Naive thymus-derived CD4-positive, alpha-beta T cell (primary cell): Measurements from ENCODE around the gene C13orf46. TPM values are rescaled to one million over a fixed set of nuclear protein-coding genes. Genes with fewer than 3 reads are reported as not detected.

Source experiments
- ATAC-seq: fragments of 150-1000 bp; cut with Tn5 transposase; 2 replicates; pipeline ENCODE4 v1.10.0; 2021; ENCODE audit warnings: mild to moderate bottlenecking, moderate library complexity
- CTCF ChIA-PET: fragments of 350-600 bp; sonication (Branson Sonifier 250); formaldehyde crosslinking; loops from one replicate; lab custom pipeline; 2021; ENCODE audit warnings: antibody characterized with exemption; lab: Charles Lee
- POLR2A ChIA-PET: fragments of 350-600 bp; sonication (Branson Sonifier 250); formaldehyde crosslinking; loops from one replicate; lab custom pipeline; 2021; ENCODE audit warnings: antibody characterized with exemption, inconsistent platforms; lab: Charles Lee
- DNase-seq, 9 donors: peaks; one replicate each; pipeline versions ENCODE4 v3.0.0 to v3.0.0-alpha.2; 2020 to 2022; ENCODE audit warnings: mixed read lengths in 1 of 9
- H3K27ac ChIP-seq: one replicate; pipeline ENCODE4 v1.7.0; 2013; ENCODE audit warnings: mild to moderate bottlenecking, low read depth, low read length, moderate library complexity
- H3K27me3 ChIP-seq, 2 donors: one replicate each; pipeline ENCODE4 v1.7.0; 2013; ENCODE audit warnings: low read length in 2 of 2, mild to moderate bottlenecking in 2 of 2, moderate library complexity in 2 of 2; ENCODE audit not compliant: control insufficient read depth in 2 of 2, insufficient read depth in 2 of 2
- H3K36me3 ChIP-seq, 3 experiments: 1 replicate in 2 of 3; 2 replicates in 1 of 3; pipeline ENCODE4 v1.7.0; 2013; ENCODE audit warnings: low read length in 3 of 3, mild to moderate bottlenecking in 3 of 3, moderate library complexity in 1 of 3; ENCODE audit not compliant: insufficient read depth in 3 of 3, control insufficient read depth in 2 of 3
- H3K4me1 ChIP-seq, 2 donors: one replicate each; pipeline ENCODE4 v1.7.0; 2013; ENCODE audit warnings: low read length in 2 of 2, mild to moderate bottlenecking in 2 of 2, moderate library complexity in 1 of 2; ENCODE audit not compliant: control insufficient read depth in 2 of 2, insufficient read depth in 2 of 2
- H3K4me3 ChIP-seq: 2 replicates; pipeline ENCODE4 v1.7.0; 2013; ENCODE audit warnings: mild to moderate bottlenecking, low read length
- H3K9me3 ChIP-seq, 3 experiments: 1 replicate in 2 of 3; 2 replicates in 1 of 3; pipeline ENCODE4 v1.7.0; 2013; ENCODE audit warnings: low read length in 3 of 3; ENCODE audit not compliant: control insufficient read depth in 2 of 3
- H3K27ac Mint-ChIP-seq, 9 donors: one replicate each; pipeline ENCODE4 v1.8.0; 2020 to 2022; ENCODE audit warnings: mixed read lengths in 9 of 9, mild to moderate bottlenecking in 8 of 9, moderate library complexity in 5 of 9, inconsistent platforms in 2 of 9
- H3K27me3 Mint-ChIP-seq, 5 donors: one replicate each; pipeline ENCODE4 v1.8.0; 2021 to 2022; ENCODE audit warnings: mixed read lengths in 5 of 5, mild to moderate bottlenecking in 1 of 5
- H3K36me3 Mint-ChIP-seq, 5 donors: one replicate each; pipeline ENCODE4 v1.8.0; 2020 to 2022; ENCODE audit warnings: mixed read lengths in 5 of 5, mild to moderate bottlenecking in 3 of 5, inconsistent platforms in 1 of 5
- H3K4me1 Mint-ChIP-seq, 7 donors: one replicate each; pipeline ENCODE4 v1.8.0; 2020 to 2022; ENCODE audit warnings: mixed read lengths in 7 of 7, mild to moderate bottlenecking in 3 of 7, inconsistent platforms in 1 of 7
- H3K4me3 Mint-ChIP-seq, 10 donors: one replicate each; pipeline ENCODE4 v1.8.0; 2020 to 2022; ENCODE audit warnings: mild to moderate bottlenecking in 10 of 10, mixed read lengths in 10 of 10, moderate library complexity in 6 of 10, inconsistent platforms in 2 of 10
- H3K9me3 Mint-ChIP-seq, 11 donors: one replicate each; pipeline ENCODE4 v1.8.0; 2020 to 2022; ENCODE audit warnings: mixed read lengths in 11 of 11, mild to moderate bottlenecking in 4 of 11, inconsistent platforms in 1 of 11, moderate library complexity in 1 of 11
- intact Hi-C, 2 donors: fragments of 100-400 bp; cut with micrococcal nuclease; formaldehyde crosslinking; loops; one replicate each; pipeline ENCODE4 v1.15.1; 2023
- polyA plus RNA-seq, 2 donors: library from polyadenylated mRNA; unstranded; fragments of 300-500 nt; fragmentation: Illumina TruSeq; gene quantifications; one replicate each; pipeline ENCODE4 v1.2.3, GENCODE V29; 2021
- total RNA-seq, 6 experiments: library from RNA in 5 of 6; stranded (reverse) in 5 of 6; gene quantifications; 1 replicate in 5 of 6; 2 replicates in 1 of 6; pipeline ENCODE4 v1.2.3 and lab custom pipeline; 2021 to 2026

The C13orf46 gene
- total and polyA plus RNA-seq, 7 experiments from 2014 or later = 1.3 to 27.0 (median 16.9) TPM

GRCh38 chr13:113995051-113995601, 21.2 kb upstream of the C13orf46 start:
- H3K27me3 Mint-ChIP-seq = no peaks in the 10 kb centered on the region
- intact Hi-C loops = loop anchor here in 1 of 2 donors (10.0 kb wide), 1 partner anchor 180 kb away; no protein-coding TSS in a partner anchor
- H3K36me3 ChIP-seq = peaks cover 29 to 89% (median 39%) of the 10 kb centered on the region in 3 experiments
- peaks cover 0 to 13% (median 0%) of the 10 kb centered on the region in 11 donors for H3K9me3 Mint-ChIP-seq
- ChIA-PET CTCF (interaction anchor here (0.6 kb wide), 1 partner anchor 34 kb away, joined by 5 read pairs; no protein-coding TSS in a partner anchor), POLR2A (interaction anchor here (0.7 to 1.8 kb wide), 2 partner anchors 9 to 153 kb away, joined by 5 to 7 read pairs; no protein-coding TSS in a partner anchor)
- H3K36me3 Mint-ChIP-seq = peaks cover 20 to 48% (median 29%) of the 10 kb centered on the region in 5 donors
- peak overlapping the region in 1 of 9 donors; percentile 28 for H3K27ac Mint-ChIP-seq
- peaks cover 0 to 18% (median 4%) of the 10 kb centered on the region in 7 donors for H3K4me1 Mint-ChIP-seq
- no peaks in the 10 kb centered on the region for H3K4me1 ChIP-seq
- H3K27ac ChIP-seq = no peak overlapping the region
- no peak overlapping the region for H3K4me3 Mint-ChIP-seq
- no peak overlapping the region for H3K4me3 ChIP-seq
- no peak for DNase-seq
- no peaks in the 10 kb centered on the region for H3K9me3 ChIP-seq
- no peak for ATAC-seq
- no peaks in the 10 kb centered on the region for H3K27me3 ChIP-seq

DNA sequence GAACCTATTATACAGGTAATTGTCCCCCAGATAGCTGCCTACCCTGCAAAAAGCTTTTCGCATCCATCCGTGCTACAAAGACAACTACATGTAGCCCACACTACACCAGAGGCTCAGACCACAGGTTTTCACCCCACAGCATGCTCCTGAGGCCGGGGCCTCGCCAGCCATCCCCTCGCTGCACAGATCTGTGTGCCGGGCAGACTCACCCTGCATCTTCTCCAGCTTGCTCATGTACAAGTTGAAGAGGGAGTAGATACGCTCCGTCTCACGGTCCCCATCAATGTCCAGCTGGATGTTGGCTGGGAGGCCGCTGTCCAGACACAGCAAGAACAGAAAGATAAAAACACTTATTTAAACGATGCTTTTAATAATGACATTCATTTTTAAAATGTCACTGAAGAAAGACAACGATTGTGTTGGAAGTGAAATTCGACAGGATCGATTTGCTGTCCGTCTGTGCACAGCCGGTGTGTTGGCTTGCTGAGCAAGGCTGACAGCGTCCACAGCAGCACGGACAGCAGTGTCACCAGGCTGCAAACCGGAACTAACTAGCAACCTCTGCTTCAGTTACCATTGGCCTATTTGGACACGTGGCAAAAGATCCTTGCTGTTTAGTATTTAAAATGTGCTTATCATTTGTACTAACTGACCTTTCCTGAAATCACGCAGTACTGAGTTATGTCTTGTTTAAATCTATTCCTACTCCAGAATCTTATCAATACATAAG, 18.6 kb upstream of the C13orf46 start:
- Histone ChIP-seq H3K27me3 (no peaks in the 10 kb centered on the region), H3K27ac (no peak overlapping the region), H3K36me3 (peaks cover 35 to 80% (median 42%) of the 10 kb centered on the region in 3 experiments), H3K4me1 (no peaks in the 10 kb centered on the region), H3K9me3 (no peaks in the 10 kb centered on the region), H3K4me3 (no peak overlapping the region)
- H3K4me1 Mint-ChIP-seq = peaks cover 0 to 21% (median 5%) of the 10 kb centered on the region in 7 donors
- H3K36me3 Mint-ChIP-seq = peaks cover 17 to 50% (median 25%) of the 10 kb centered on the region in 5 donors
- ATAC-seq (no peak), DNase-seq (no peak)
- H3K27ac Mint-ChIP-seq = peak overlapping the region in 6 of 9 donors; percentile 1 to 80 (median 34)
- ChIA-PET CTCF (no interaction called here), POLR2A (no interaction called here)
- intact Hi-C loops = loop anchor here in 1 of 2 donors (10.0 kb wide), 1 partner anchor 178 kb away; no protein-coding TSS in a partner anchor
- H3K9me3 Mint-ChIP-seq = peaks cover 0 to 18% (median 0%) of the 10 kb centered on the region in 11 donors
- H3K4me3 Mint-ChIP-seq = peak overlapping the region in 3 of 10 donors; percentile 20 to 59 (median 40)
- H3K27me3 Mint-ChIP-seq = no peaks in the 10 kb centered on the region

DNA sequence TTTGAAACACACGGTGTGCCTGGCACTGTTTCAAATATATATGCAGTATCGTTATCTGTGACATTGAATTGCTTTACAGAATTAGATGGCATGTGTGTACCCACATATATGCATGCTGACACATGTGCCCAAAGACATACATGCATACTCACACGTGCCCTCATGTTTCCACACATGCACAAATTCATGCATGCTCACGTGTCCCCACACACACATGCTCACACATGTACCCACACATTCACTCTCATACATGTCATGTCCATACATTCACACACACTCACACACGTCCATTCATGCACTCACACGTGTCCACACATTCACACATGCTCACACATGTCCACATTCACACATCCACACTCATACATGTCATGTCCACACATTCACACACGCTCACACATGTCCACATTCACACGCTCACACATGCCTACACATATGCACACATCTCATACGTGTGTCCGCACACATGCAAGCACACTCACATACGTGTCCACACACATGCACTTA, 17.9 kb upstream of the C13orf46 start:
- H3K27ac Mint-ChIP-seq = peak overlapping the region in 5 of 9 donors; percentile 22 to 80 (median 48)
- peaks cover 0 to 18% (median 0%) of the 10 kb centered on the region in 11 donors for H3K9me3 Mint-ChIP-seq

DNA sequence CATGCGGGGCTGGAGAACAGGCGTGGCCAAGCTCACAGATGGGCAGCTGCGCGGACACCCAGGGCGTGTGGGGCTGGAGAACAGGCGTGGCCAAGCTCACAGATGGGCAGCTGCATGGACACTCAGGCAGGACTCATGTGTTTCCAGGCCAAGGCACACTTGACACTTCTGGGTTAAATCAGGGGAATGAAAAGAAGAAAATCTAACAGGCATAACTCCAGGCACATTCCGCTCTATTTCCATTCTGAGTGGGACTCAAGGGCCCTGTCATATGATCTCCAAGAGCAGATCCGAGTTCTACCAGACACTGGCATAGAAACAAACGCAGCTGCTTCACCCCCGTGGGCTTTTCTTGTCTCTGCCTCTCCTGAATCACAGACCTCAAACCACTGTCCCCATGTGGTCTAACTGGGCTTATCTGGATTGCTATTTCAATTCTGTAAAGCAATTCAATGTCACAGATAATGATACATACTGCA, 17.4 kb upstream of the C13orf46 start:
- H3K9me3 Mint-ChIP-seq = peaks cover 0 to 18% (median 0%) of the 10 kb centered on the region in 11 donors

More for the DNA sequence above, 17.9 kb upstream of the C13orf46 start:
- ATAC-seq (peak; percentile 17), DNase-seq (no peak)
- Mint-ChIP-seq H3K4me3 (peak overlapping the region in 3 of 10 donors; percentile 6 to 45 (median 40)), H3K27me3 (no peaks in the 10 kb centered on the region), H3K4me1 (peaks cover 0 to 21% (median 5%) of the 10 kb centered on the region in 7 donors), H3K36me3 (peaks cover 17 to 46% (median 25%) of the 10 kb centered on the region in 5 donors)
- ChIA-PET POLR2A (no interaction called here), CTCF (no interaction called here)
- intact Hi-C loops = loop anchor here in 1 of 2 donors (10.0 kb wide), 1 partner anchor 177 kb away; no protein-coding TSS in a partner anchor
- Histone ChIP-seq H3K27me3 (no peaks in the 10 kb centered on the region), H3K4me1 (no peaks in the 10 kb centered on the region), H3K9me3 (no peaks in the 10 kb centered on the region), H3K36me3 (peaks cover 32 to 73% (median 36%) of the 10 kb centered on the region in 3 experiments), H3K4me3 (no peak overlapping the region), H3K27ac (no peak overlapping the region)

DNA sequence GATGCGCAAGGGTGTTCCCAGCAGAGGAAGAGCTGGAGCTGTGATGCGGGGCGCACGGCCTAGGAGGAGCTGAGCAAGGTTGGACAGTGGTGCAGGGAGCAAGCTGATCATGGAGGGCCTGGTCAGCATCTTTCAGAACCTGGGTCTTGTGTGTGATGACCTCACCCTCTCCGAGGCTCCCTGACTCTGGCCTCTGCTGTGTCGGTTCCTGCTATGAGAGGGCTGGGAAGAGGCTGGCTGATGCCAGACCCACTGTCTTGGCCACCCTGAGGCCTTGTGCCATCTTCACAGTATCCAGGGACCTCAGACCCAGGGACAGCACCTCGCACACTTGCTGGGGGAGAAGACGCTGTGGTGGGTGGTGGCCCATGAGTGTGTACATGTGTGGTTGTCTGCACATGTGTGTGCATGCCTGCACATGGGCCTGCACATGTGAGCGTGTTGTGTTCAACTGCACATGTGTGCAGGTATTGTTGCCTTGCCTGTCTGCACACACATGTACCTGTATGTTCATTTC, 16.5 kb upstream of the C13orf46 start:
- ChIA-PET POLR2A (no interaction called here), CTCF (no interaction called here)
- Histone ChIP-seq H3K36me3 (peaks cover 31 to 62% (median 32%) of the 10 kb centered on the region in 3 experiments), H3K4me1 (no peaks in the 10 kb centered on the region), H3K4me3 (no peak overlapping the region), H3K27me3 (no peaks in the 10 kb centered on the region), H3K27ac (no peak overlapping the region), H3K9me3 (no peaks in the 10 kb centered on the region)
- H3K4me1 Mint-ChIP-seq = peaks cover 0 to 21% (median 5%) of the 10 kb centered on the region in 7 donors
- intact Hi-C loops = loop anchor here in 1 of 2 donors (10.0 kb wide), 1 partner anchor 176 kb away; no protein-coding TSS in a partner anchor
- H3K27ac Mint-ChIP-seq = peak overlapping the region in 8 of 9 donors; percentile 20 to 85 (median 71)
- H3K36me3 Mint-ChIP-seq = peaks cover 17 to 46% (median 25%) of the 10 kb centered on the region in 5 donors
- H3K27me3 Mint-ChIP-seq = no peaks in the 10 kb centered on the region
- H3K4me3 Mint-ChIP-seq = no peak overlapping the region
- DNase-seq (no peak), ATAC-seq (no peak)
- H3K9me3 Mint-ChIP-seq = peaks cover 0 to 18% (median 0%) of the 10 kb centered on the region in 11 donors

More for the DNA sequence above, 17.4 kb upstream of the C13orf46 start:
- Histone ChIP-seq H3K27ac (no peak overlapping the region), H3K4me3 (no peak overlapping the region), H3K9me3 (no peaks in the 10 kb centered on the region), H3K36me3 (peaks cover 31 to 68% (median 32%) of the 10 kb centered on the region in 3 experiments), H3K4me1 (no peaks in the 10 kb centered on the region), H3K27me3 (no peaks in the 10 kb centered on the region)
- peaks cover 17 to 46% (median 25%) of the 10 kb centered on the region in 5 donors for H3K36me3 Mint-ChIP-seq
- peak overlapping the region in 1 of 9 donors; percentile 56 for H3K27ac Mint-ChIP-seq
- intact Hi-C loops = loop anchor here in 1 of 2 donors (10.0 kb wide), 1 partner anchor 176 kb away; no protein-coding TSS in a partner anchor
- POLR2A ChIA-PET = no interaction called here
- DNase-seq (no peak), ATAC-seq (no peak)
- H3K27me3 Mint-ChIP-seq = no peaks in the 10 kb centered on the region
- CTCF ChIA-PET = no interaction called here
- H3K4me3 Mint-ChIP-seq = peak overlapping the region in 1 of 10 donors; percentile 11
- peaks cover 0 to 21% (median 5%) of the 10 kb centered on the region in 7 donors for H3K4me1 Mint-ChIP-seq
